MM.1S (cell line): ENCODE results near the gene KCTD17.

Source experiments
- DNase-seq: peaks from one replicate; pipeline ENCODE4 v3.0.0-alpha.2; 2015
- H2AFZ ChIP-seq: fragments of 300-600 bp; sonication (generic); 2 replicates; pipeline ENCODE4 v1.6.0; 2016; ENCODE audit warnings: antibody characterized with exemption, low read length
- H3F3A ChIP-seq: fragments of 300-600 bp; sonication (generic); 2 replicates; pipeline ENCODE4 v1.6.1; 2016; ENCODE audit warnings: mild to moderate bottlenecking, antibody characterized with exemption, low read length, moderate library complexity, mixed read lengths; ENCODE audit not compliant: insufficient read depth
- H3K27ac ChIP-seq: fragments of 300-600 bp; sonication (generic); 2 replicates; pipeline ENCODE4 v1.5.1; 2016; ENCODE audit warnings: mild to moderate bottlenecking, low read length
- H3K27me3 ChIP-seq: fragments of 300-600 bp; sonication (generic); replicated peaks from 2 replicates; pipeline ENCODE4 v1.6.0; 2016; ENCODE audit warnings: low read length; ENCODE audit not compliant: insufficient read depth
- H3K36me3 ChIP-seq: fragments of 300-600 bp; sonication (generic); replicated peaks from 2 replicates; pipeline ENCODE4 v1.6.1; 2016; ENCODE audit warnings: mild to moderate bottlenecking, low read length, mixed read lengths; ENCODE audit not compliant: insufficient read depth
- H3K4me1 ChIP-seq: fragments of 300-600 bp; sonication (generic); 2 replicates; pipeline ENCODE4 v1.6.1; 2016; ENCODE audit warnings: low read length, mixed read lengths
- H3K4me2 ChIP-seq: fragments of 300-600 bp; sonication (generic); 2 replicates; pipeline ENCODE4 v1.6.0; 2016; ENCODE audit warnings: low read depth, low read length
- H3K4me3 ChIP-seq: fragments of 300-600 bp; sonication (generic); 2 replicates; pipeline ENCODE4 v1.5.1; 2016; ENCODE audit warnings: low read length, mixed read lengths
- H3K79me2 ChIP-seq: fragments of 300-600 bp; sonication (generic); 2 replicates; pipeline ENCODE4 v1.6.1; 2016; ENCODE audit warnings: mixed run types, low read length, mixed read lengths
- H3K9ac ChIP-seq: fragments of 300-600 bp; sonication (generic); 2 replicates; pipeline ENCODE4 v1.6.1; 2016; ENCODE audit warnings: low read length, mixed read lengths
- H3K9me2 ChIP-seq: fragments of 300-600 bp; sonication (generic); replicated peaks from 2 replicates; pipeline ENCODE4 v1.6.1; 2016; ENCODE audit warnings: mild to moderate bottlenecking, low read length, mixed read lengths; ENCODE audit not compliant: insufficient read depth
- H3K9me3 ChIP-seq: fragments of 300-600 bp; sonication (generic); replicated peaks from 2 replicates; pipeline ENCODE4 v1.6.1; 2016; ENCODE audit warnings: mild to moderate bottlenecking, low read length, mixed read lengths; ENCODE audit not compliant: insufficient read depth
- H4K20me1 ChIP-seq: fragments of 300-600 bp; sonication (generic); 2 replicates; pipeline ENCODE4 v1.6.1; 2016; ENCODE audit warnings: mild to moderate bottlenecking, low read length, moderate library complexity, mixed read lengths; ENCODE audit not compliant: insufficient read depth
- EZH2 ChIP-seq: fragments of 300-600 bp; sonication (generic); optimal IDR thresholded peaks from 2 replicates; pipeline ENCODE3; 2017; ENCODE audit warnings: low read depth, mild to moderate bottlenecking, antibody characterized with exemption, low read length, mixed read lengths
- EZH2phosphoT487 ChIP-seq: fragments of 300-600 bp; sonication (generic); IDR thresholded peaks from 2 replicates; pipeline ENCODE4 v1.6.1; 2018; ENCODE audit warnings: antibody characterized with exemption, low read length
- TF ChIP-seq, protein P1 (sequence below): fragments of 300-600 bp; sonication (generic); IDR thresholded peaks from 2 replicates; pipeline ENCODE4 v1.5.1; 2016; ENCODE audit warnings: antibody characterized with exemption, low read length, mixed read lengths

Gene KCTD17

DNA sequence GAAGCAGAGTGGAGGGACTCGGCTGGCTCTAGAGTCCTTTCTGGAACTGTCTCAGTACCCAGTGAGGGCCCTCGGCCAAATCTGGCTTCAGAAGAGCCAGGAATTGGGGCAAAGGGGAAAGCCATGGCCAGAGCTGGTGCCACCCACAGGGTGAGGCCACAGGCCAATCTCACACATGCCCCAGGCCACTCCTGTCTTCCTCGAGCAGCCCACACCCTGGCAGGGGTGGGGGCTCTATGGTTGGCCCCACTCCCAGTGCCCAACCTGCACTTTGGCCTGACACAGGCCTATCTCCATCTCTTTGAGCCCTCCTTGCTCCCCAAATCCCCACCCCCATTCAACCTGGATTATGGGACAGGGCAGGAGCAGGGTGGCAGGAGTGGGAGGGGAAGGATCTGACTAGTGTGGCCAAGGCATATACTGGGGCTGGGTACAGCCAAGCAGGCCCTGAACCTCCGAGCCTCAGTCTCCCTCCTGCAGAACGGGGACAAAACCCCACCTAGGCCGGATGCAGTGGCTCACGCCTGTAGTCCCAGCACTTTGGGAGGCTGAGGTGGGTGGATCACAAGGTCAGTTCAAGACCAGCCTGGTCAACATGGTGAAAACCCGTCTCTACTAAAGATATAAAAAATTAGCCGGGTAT, 39.2 kb upstream of the KCTD17 start:
- H3K4me1 ChIP-seq, result no peaks in the 10 kb centered on the region
- H3K9me2 ChIP-seq, result no peaks in the 10 kb centered on the region
- H3K27ac ChIP-seq, result no peak overlapping the region
- no peaks in the 10 kb centered on the region for H3K27me3 ChIP-seq
- no peaks in the 10 kb centered on the region for H3F3A ChIP-seq
- TF ChIP-seq, protein P1, sequence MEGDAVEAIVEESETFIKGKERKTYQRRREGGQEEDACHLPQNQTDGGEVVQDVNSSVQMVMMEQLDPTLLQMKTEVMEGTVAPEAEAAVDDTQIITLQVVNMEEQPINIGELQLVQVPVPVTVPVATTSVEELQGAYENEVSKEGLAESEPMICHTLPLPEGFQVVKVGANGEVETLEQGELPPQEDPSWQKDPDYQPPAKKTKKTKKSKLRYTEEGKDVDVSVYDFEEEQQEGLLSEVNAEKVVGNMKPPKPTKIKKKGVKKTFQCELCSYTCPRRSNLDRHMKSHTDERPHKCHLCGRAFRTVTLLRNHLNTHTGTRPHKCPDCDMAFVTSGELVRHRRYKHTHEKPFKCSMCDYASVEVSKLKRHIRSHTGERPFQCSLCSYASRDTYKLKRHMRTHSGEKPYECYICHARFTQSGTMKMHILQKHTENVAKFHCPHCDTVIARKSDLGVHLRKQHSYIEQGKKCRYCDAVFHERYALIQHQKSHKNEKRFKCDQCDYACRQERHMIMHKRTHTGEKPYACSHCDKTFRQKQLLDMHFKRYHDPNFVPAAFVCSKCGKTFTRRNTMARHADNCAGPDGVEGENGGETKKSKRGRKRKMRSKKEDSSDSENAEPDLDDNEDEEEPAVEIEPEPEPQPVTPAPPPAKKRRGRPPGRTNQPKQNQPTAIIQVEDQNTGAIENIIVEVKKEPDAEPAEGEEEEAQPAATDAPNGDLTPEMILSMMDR, result no peak
- TF ChIP-seq EZH2phosphoT487 (no peak), EZH2 (no peak)
- no peak for DNase-seq
- no peak overlapping the region for H3K9ac ChIP-seq
- no peak overlapping the region for H3K4me2 ChIP-seq
- H2AFZ ChIP-seq, result no peak overlapping the region
- H3K36me3 ChIP-seq, result no peaks in the 10 kb centered on the region
- no peak overlapping the region for H3K4me3 ChIP-seq
- H3K79me2 ChIP-seq, result no peaks in the 10 kb centered on the region
- H3K9me3 ChIP-seq, result no peaks in the 10 kb centered on the region
- H4K20me1 ChIP-seq, result no peaks in the 10 kb centered on the region

DNA sequence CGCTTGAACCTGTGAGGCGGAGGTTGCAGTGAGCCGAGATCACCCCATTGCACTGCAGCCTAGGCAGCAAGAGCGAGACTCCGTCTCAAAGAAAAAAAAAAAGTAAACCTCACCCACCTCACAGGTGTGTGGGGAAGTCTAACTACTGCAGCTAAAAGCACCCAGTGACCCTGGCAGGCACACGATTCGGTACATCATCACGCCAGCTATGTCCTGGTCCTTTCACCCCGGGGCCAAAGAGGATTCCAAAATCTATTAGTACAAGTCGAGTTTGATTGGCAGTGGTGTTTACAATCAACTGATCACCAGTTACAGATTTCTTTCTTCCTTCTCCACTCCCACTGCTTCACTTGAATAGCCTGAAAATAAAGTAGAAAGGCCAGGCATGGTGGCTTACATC, 38.6 kb upstream of the KCTD17 start:
- H3K4me1 ChIP-seq, result no peaks in the 10 kb centered on the region
- no peaks in the 10 kb centered on the region for H3K9me2 ChIP-seq
- no peak for DNase-seq
- no peaks in the 10 kb centered on the region for H4K20me1 ChIP-seq
- H3K4me2 ChIP-seq, result no peak overlapping the region
- H3K9ac ChIP-seq, result no peak overlapping the region
- no peaks in the 10 kb centered on the region for H3F3A ChIP-seq
- H2AFZ ChIP-seq, result no peak overlapping the region
- no peak overlapping the region for H3K27ac ChIP-seq
- TF ChIP-seq, protein P1, result no peak
- TF ChIP-seq EZH2, result no peak
- no peak for TF ChIP-seq EZH2phosphoT487
- H3K27me3 ChIP-seq, result no peaks in the 10 kb centered on the region
- no peaks in the 10 kb centered on the region for H3K79me2 ChIP-seq
- H3K4me3 ChIP-seq, result no peak overlapping the region
- H3K9me3 ChIP-seq, result no peaks in the 10 kb centered on the region
- H3K36me3 ChIP-seq, result no peaks in the 10 kb centered on the region

DNA sequence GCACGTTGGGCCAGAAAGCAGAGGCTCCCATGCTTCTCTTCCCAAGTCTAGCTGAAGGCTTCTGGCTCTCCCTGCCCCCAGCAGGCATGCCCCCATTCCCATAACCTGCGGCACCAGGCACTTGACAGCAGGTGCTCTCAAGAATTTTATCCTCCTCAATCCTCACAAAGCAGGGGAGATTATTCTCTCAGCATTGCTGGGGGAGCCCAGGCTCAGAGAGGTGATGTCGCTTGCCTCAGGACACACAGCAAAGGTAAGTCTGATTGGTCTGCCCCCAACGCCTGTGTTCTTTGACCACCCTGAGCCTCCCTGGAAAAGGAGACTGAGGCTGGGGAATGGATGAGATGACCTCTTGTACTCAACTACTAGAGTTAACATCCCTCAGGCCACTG, 37.1 kb upstream of the KCTD17 start:
- H3K4me2 ChIP-seq, result no peak overlapping the region
- H3K36me3 ChIP-seq, result no peaks in the 10 kb centered on the region

More for the DNA sequence above, 37.1 kb upstream of the KCTD17 start:
- Histone ChIP-seq H3K4me1 (no peaks in the 10 kb centered on the region), H3K27me3 (no peaks in the 10 kb centered on the region), H3K9me3 (no peaks in the 10 kb centered on the region), H2AFZ (no peak overlapping the region), H3F3A (no peaks in the 10 kb centered on the region), H4K20me1 (no peaks in the 10 kb centered on the region), H3K4me3 (no peak overlapping the region), H3K79me2 (no peaks in the 10 kb centered on the region), H3K9me2 (no peaks in the 10 kb centered on the region), H3K9ac (no peak overlapping the region), H3K27ac (no peak overlapping the region)
- no peak for DNase-seq
- TF ChIP-seq EZH2phosphoT487 (no peak), EZH2 (no peak)
- TF ChIP-seq, protein P1, result no peak
